AG09319 (cell line): ENCODE results near the gene CYP4B1.

Source experiments
- DNase-seq: peaks from one replicate; pipeline ENCODE4 v3.0.0-alpha.2; 2010; ENCODE audit warnings: low read depth; ENCODE audit errors: extremely low read depth
- TF ChIP-seq, protein P1 (sequence below): IDR thresholded peaks from 2 replicates; pipeline ENCODE4 v1.5.1; 2011; ENCODE audit warnings: low read depth, mild to moderate bottlenecking, inconsistent platforms, low read length, moderate library complexity

CYP4B1 gene

GRCh38 chr1:46757956-46758528, 40.8 kb upstream of the CYP4B1 start:
- TF ChIP-seq, protein P1, sequence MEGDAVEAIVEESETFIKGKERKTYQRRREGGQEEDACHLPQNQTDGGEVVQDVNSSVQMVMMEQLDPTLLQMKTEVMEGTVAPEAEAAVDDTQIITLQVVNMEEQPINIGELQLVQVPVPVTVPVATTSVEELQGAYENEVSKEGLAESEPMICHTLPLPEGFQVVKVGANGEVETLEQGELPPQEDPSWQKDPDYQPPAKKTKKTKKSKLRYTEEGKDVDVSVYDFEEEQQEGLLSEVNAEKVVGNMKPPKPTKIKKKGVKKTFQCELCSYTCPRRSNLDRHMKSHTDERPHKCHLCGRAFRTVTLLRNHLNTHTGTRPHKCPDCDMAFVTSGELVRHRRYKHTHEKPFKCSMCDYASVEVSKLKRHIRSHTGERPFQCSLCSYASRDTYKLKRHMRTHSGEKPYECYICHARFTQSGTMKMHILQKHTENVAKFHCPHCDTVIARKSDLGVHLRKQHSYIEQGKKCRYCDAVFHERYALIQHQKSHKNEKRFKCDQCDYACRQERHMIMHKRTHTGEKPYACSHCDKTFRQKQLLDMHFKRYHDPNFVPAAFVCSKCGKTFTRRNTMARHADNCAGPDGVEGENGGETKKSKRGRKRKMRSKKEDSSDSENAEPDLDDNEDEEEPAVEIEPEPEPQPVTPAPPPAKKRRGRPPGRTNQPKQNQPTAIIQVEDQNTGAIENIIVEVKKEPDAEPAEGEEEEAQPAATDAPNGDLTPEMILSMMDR = no peak
- no peak for DNase-seq

GRCh38 chr1:46760558-46761166, 38.2 kb upstream of the CYP4B1 start:
- TF ChIP-seq, protein P1 = no peak
- DNase-seq = no peak

GRCh38 chr1:46761740-46762139, 37.1 kb upstream of the CYP4B1 start:
- TF ChIP-seq, protein P1 = no peak
- no peak for DNase-seq

GRCh38 chr1:46764402-46764801, 34.4 kb upstream of the CYP4B1 start:
- TF ChIP-seq, protein P1 = no peak

DNA sequence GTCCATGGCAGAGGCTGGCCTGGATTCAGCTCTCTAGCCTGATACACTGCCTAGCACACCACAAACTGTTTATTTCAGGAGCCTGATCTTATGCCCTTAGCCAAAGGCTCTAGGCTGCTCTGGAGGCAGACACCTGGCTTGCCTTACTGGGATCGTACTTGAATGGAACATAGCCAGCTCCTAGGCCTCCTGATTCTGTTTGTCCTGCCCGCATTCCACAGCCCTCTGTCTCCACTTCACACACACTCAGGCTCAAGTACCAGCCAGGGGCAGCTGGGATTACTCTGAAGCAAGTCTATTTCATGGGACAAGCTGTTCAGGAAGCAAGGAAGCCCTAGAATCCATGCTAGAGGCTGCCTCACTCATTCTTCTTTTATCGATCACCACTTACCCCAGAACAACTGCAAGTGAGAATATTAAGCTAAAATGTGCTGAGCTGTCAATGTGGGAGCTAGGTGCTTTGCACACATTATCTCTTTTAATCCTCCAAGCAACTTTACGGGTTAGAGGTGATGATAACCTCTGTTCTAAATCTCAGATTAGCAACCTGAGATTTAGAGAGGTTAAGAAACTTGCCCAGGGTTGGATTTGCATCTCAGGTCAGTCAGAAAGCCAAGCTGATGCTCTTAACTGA, 31.1 kb upstream of the CYP4B1 start:
- no peak for DNase-seq
- TF ChIP-seq, protein P1 = no peak

More at GRCh38 chr1:46764402-46764801, 34.4 kb upstream of the CYP4B1 start:
- no peak for DNase-seq

GRCh38 chr1:46768445-46768844, 30.4 kb upstream of the CYP4B1 start:
- DNase-seq = no peak
- TF ChIP-seq, protein P1 = no peak

DNA sequence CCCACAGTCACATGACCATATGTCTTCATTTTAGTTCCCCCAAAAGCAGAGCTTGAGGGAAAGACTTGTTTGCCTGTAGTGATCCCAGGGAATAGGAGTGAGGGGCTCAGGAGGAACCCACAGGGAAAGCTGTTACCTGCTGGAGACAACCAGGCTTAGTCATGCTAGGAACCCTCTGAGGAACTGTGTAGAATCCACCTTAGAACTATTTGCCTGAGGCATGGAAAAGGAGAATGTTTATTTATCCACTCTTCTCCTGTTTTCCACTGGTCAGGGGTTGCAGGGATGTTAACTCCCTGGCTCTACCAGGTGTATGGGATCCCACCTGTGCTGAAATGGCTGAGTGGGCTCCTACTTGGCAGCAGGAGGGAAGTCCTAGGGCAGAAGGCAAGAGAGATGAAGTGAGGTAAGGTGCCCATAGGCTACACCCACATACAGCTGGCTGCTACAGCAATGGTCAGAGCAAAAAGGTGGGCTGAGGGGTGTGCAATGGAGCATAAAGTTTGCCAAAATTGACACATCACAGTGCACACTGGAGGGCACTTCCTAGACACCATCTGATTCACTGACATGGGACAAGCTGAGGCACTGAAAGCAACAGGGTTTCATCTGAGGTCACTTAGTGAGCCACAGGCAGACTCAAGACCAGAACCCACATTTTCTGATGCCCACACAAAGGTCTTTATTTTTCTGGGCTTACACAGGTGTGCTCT, 29.7 kb upstream of the CYP4B1 start:
- no peak for DNase-seq
- TF ChIP-seq, protein P1 = no peak
